ENCODE measurements around the gene UBE2K.

The UBE2K gene

GRCh38 chr4:39745920-39746319, 48.0 kb downstream of the UBE2K start:
- TF ChIP-seq TAF1 (IDR thresholded peaks at IDR 0.05; ENCODE audit: low read depth) (no peak), ZBTB7A (IDR thresholded peaks at IDR 0.05; ENCODE audit: low read depth) (no peak), TCF12 (IDR thresholded peaks at IDR 0.05; ENCODE audit: low read depth) (no peak), EGR1 (IDR thresholded peaks at IDR 0.05) (no peak), NFIC (IDR thresholded peaks at IDR 0.05) (no peak), CREB1 (IDR thresholded peaks at IDR 0.05; ENCODE audit: low read depth) (no peak), REST (IDR thresholded peaks at IDR 0.05; ENCODE audit: low read depth) (no peak), EP300 (IDR thresholded peaks at IDR 0.05; ENCODE audit: borderline replicate concordance) (no peak), FOXM1 (IDR thresholded peaks at IDR 0.05; ENCODE audit: borderline replicate concordance, low read depth) (no peak), MAX (IDR thresholded peaks at IDR 0.05) (no peak), YY1 (IDR thresholded peaks at IDR 0.05; ENCODE audit: low read depth) (no peak), TEAD4 (IDR thresholded peaks at IDR 0.05) (no peak), RAD21 (IDR thresholded peaks at IDR 0.05; ENCODE audit: low read depth) (no peak)
- TF ChIP-seq, protein P1, sequence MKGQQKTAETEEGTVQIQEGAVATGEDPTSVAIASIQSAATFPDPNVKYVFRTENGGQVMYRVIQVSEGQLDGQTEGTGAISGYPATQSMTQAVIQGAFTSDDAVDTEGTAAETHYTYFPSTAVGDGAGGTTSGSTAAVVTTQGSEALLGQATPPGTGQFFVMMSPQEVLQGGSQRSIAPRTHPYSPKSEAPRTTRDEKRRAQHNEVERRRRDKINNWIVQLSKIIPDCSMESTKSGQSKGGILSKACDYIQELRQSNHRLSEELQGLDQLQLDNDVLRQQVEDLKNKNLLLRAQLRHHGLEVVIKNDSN (IDR thresholded peaks at IDR 0.05), result no peak

GRCh38 chr4:39750216-39750615, 52.3 kb downstream of the UBE2K start:
- no peak for TF ChIP-seq CREB1 (IDR thresholded peaks at IDR 0.05; ENCODE audit: low read depth)
- TF ChIP-seq ZBTB7A (IDR thresholded peaks at IDR 0.05; ENCODE audit: low read depth), result no peak
- TF ChIP-seq YY1 (IDR thresholded peaks at IDR 0.05; ENCODE audit: low read depth), result no peak
- no peak for TF ChIP-seq TAF1 (IDR thresholded peaks at IDR 0.05; ENCODE audit: low read depth)
- no peak for TF ChIP-seq TEAD4 (IDR thresholded peaks at IDR 0.05)
- TF ChIP-seq FOXM1 (IDR thresholded peaks at IDR 0.05; ENCODE audit: borderline replicate concordance, low read depth), result no peak
- TF ChIP-seq EP300 (IDR thresholded peaks at IDR 0.05; ENCODE audit: borderline replicate concordance), result no peak
- TF ChIP-seq RAD21 (IDR thresholded peaks at IDR 0.05; ENCODE audit: low read depth), result no peak
- no peak for TF ChIP-seq EGR1 (IDR thresholded peaks at IDR 0.05)
- no peak for TF ChIP-seq REST (IDR thresholded peaks at IDR 0.05; ENCODE audit: low read depth)
- TF ChIP-seq CEBPB (IDR thresholded peaks at IDR 0.05), result no peak
- TF ChIP-seq, protein P1 (IDR thresholded peaks at IDR 0.05), result no peak
- TF ChIP-seq MAX (IDR thresholded peaks at IDR 0.05), result no peak
- TF ChIP-seq NFIC (IDR thresholded peaks at IDR 0.05), result no peak

DNA sequence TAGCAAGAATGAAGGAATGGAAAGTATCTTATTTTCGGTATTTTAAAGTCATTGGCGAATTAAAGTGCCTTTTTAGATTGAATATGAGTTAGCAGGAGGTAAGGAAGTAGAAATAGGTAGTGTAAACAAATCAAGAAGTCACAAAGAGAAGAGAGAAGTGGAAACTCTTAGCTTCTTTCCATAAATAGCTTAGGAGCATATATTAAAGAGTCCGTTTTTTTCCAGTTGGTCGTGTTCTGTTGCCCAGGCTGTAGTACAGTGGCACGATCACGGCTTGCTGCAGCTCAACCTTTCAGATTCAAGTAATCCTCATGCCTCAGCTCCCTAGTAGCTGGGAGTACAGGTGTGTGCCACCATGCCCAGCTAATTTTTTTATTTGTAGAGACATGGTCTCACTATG, 56.4 kb downstream of the UBE2K start:
- TF ChIP-seq NFIC (IDR thresholded peaks at IDR 0.05) (no peak), EP300 (IDR thresholded peaks at IDR 0.05; ENCODE audit: borderline replicate concordance) (no peak), ZBTB7A (IDR thresholded peaks at IDR 0.05; ENCODE audit: low read depth) (no peak), TAF1 (IDR thresholded peaks at IDR 0.05; ENCODE audit: low read depth) (no peak), MAX (IDR thresholded peaks at IDR 0.05) (no peak)

- TF ChIP-seq ZBTB7A (IDR thresholded peaks at IDR 0.05; ENCODE audit: low read depth) (no peak), EP300 (IDR thresholded peaks at IDR 0.05; ENCODE audit: borderline replicate concordance) (no peak), NFIC (IDR thresholded peaks at IDR 0.05) (no peak), REST (IDR thresholded peaks at IDR 0.05; ENCODE audit: low read depth) (no peak), FOXM1 (IDR thresholded peaks at IDR 0.05; ENCODE audit: borderline replicate concordance, low read depth) (no peak), TEAD4 (IDR thresholded peaks at IDR 0.05) (no peak), MAX (IDR thresholded peaks at IDR 0.05) (no peak), EGR1 (IDR thresholded peaks at IDR 0.05) (no peak), CEBPB (IDR thresholded peaks at IDR 0.05) (no peak), YY1 (IDR thresholded peaks at IDR 0.05; ENCODE audit: low read depth) (no peak)
- TF ChIP-seq, protein P1 (IDR thresholded peaks at IDR 0.05), result no peak
Observed at GRCh38 chr4:39756159-39756558, 58.2 kb downstream of the UBE2K start.
